ENCODE data around the gene ABHD16B.

The ABHD16B gene

GRCh38 chr20:63861365-63861934 is at the start of gene ABHD16B:
Gene ABHD16B, plus strand, starts transcription at chr20:63861498. Its CDS starts 43 bp downstream, at chr20:63861541.
- no peak for DNase-seq

GRCh38 chr20:63814891-63815614 is 46.2 kb upstream of the ABHD16B start:
- DNase-seq = no peak

GRCh38 chr20:63815615-63816253 is 45.6 kb upstream of the ABHD16B start:
- DNase-seq = no peak

- no peak for DNase-seq
These were observed 41.9 kb upstream of the ABHD16B start for GRCh38 chr20:63819224-63819921.

- no peak for DNase-seq
These were observed 39.5 kb upstream of the ABHD16B start for GRCh38 chr20:63821811-63822210.

DNA sequence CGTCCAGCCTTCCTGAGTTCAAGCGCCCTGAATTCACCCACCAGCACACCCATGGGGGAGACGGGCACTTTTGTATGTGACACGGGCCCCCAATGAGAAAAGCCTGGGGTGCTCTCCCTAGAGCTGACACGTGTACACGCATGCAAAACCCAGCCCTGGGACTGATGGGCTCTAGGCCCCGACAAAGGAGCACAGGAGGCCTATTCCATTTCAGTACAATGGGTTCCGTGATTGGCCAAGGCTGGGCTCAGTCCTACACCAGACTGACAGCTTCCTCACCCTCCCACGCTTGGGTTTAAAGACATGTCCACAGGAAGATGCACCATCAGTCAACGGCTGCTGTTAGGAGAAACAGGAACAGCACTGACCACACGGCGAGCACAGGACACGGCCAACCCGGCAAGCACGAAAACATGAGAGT is 39.0 kb upstream of the ABHD16B start:
- no peak for DNase-seq

- no peak for DNase-seq
These were observed 37.5 kb upstream of the ABHD16B start for GRCh38 chr20:63823691-63824311.

DNA sequence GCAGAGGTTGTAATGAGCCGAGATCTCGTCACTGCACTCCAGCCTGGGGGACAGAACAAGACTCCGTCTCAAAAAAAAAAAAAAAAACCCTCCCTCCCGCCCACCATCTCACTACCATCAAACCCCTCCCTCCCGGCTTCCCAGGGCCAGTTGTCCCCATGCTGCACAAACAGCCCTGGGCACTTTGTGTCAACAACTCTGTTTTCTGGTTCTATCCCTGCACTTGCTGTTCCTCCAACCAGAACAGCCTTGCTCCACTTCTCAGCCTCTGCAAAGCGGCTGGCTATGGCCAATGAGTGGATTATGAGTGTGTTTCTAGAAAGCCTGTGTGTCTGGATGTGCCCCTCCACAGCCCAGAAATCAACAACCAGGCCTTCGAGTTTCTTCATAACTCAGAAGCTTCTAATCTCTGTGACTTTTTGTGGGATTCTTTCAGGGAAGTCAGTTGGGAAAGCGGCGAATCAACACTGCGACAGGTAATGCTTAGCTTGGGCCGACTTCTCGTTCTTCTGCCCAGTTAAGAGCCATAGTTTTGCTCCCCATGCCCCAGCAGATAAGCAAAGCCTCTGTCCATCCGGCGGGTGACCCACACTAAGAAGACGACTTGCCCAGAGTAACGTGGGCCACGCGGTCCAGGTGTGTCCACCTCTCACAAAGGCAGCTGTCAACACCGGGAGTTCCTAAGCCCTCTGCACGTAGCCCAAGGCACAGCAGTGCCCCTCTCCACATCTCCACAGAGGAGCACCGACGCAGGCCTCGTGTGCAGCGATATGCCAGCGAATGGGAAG is 35.8 kb upstream of the ABHD16B start:
- DNase-seq = no peak

- DNase-seq = no peak
These were observed 34.5 kb upstream of the ABHD16B start for GRCh38 chr20:63826753-63827152.

- no peak for DNase-seq
These were observed 33.2 kb upstream of the ABHD16B start for GRCh38 chr20:63828124-63828523.

GRCh38 chr20:63828545-63828944 is 32.8 kb upstream of the ABHD16B start:
- DNase-seq = no peak

GRCh38 chr20:63828951-63829350 is 32.3 kb upstream of the ABHD16B start:
- DNase-seq = no peak

DNA sequence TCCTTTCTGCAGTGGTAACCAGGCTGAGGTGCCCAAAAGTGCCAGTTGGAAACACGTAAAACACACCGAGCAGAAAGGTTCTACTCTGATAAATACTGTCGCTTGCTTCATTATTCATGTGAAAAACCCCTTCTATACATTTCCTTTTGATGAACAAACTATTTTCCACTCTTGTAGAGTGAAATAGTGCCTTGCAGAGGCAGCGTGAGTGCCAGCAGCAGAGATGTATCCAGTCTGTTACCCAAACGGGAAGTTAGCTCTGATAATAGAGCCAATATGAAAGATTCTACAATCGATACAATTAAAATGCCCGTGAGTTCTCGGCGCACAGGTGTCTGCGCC is 31.7 kb upstream of the ABHD16B start:
- DNase-seq = no peak

DNA sequence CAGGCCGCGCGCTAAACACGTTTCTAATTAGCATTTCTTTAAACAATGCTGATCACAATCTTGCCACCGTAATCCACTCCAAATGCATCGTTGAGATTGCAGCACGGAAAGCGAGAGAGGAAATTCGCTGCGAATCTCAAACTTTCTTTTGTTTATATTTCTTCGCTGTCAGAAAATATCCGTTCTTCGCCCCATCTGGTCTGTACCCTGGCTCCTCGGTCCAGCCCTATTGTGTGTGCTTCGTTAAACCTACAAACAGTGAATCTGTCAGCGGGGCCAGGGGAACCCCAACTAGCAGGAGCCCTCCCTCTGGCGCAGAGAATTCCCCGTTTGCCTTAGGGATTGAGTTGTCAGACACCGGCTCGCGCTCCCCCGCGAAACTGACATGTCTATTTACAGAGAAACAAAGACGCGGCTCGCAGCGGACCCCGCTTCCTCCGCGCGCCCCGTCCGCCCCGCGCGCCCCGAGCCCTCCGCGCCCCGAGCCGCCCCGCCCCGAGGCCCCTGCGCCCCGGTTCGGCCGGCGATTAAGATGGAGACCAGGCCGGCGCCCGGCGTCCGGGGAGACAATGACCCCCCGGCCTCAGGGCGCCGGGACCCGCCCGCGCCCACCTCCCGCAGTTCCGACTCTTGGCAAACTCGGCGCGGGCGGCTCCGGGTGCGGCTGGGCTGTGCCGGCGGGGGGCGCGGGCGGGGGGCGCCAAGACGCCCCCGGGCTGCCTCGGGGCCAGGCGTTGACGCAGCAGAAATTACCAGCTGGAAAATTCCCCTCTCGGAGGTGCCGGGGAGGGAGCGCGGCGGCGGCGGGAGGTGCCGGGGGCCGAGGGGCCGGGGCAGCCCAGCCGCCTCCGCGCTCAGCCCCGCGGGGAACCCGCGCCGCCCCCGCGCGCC is 31.1 kb upstream of the ABHD16B start:
- no peak for DNase-seq

DNA sequence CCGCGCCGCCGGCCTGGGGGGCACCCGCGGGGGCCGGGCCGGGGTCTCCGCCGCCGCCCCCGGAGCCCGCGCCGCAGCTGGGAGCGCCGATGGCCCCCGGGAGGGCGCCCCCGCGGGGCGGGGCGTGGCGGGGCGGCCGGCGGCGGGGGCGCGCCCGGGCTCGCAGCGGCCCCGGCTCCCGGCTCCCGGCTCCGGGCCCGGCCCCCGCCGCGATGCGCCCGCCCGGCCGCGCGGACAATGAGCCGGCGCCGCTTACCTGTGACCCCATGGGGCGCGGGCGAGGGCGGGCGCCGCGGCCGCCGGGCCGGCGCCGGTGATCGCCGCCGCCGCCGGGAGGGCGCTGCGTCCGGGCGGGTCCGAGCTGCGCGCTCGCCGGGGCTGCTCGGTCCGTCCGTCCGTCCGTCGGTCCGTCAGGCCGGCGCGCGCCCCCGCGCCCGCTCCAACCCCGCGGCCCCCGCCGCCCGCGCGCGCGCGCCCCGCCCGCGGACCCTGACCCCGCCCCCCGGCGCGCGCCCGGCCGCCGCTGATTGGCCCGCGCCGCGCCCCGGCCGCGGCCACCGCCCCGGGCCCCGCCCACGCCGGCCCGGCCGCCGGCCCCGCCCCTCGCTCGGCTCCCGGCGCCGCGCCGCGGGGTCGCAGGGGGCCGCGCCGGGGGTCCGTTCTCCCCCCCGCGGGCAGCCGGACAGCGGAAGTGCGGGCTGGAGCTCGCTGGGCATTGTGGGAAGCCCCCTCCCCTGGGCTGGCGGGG is 30.3 kb upstream of the ABHD16B start, which contains the start of gene ZBTB46:
TSS of gene ZBTB46 (minus strand) at position 424 of the 748 bp plus-strand sequence. CDS start 40,507 bp downstream, outside the sequence.
- no peak for DNase-seq

- DNase-seq = no peak
These were observed 29.7 kb upstream of the ABHD16B start for GRCh38 chr20:63831646-63831992.

- no peak for DNase-seq
These were observed 29.2 kb upstream of the ABHD16B start for GRCh38 chr20:63831993-63832686.

GRCh38 chr20:63833776-63834490 is 27.4 kb upstream of the ABHD16B start:
- no peak for DNase-seq

DNA sequence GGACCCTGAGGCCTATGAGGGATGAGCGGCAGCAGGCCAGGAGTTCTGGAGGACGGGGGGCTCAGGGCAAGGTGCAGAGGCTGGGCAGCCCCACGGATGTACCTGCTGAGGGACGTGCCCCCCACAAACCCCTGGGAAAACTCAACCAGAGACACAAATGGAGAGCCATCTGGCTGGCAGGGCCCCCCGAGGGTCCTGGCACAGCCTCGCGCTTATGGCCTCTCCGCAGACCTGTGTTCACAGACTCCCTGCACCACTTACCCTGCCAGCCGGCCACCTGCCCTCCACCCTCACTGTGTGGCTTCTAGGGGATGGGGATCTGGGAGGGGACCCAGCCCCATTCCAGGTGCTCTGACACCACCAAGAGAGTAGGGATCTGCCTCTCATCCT is 26.8 kb upstream of the ABHD16B start:
- DNase-seq = no peak
